IMR-90 (cell line): ENCODE results near the gene PFN1. TPM values are rescaled to one million over a fixed set of nuclear protein-coding genes. Genes with fewer than 3 reads are reported as not detected.
A peak's percentile ranks its signal among the peaks of the same experiment; 100 is the strongest.

Experiments
- ATAC-seq: fragments of 200-7000 bp; cut with Tn5 transposase; 2 replicates; pipeline ENCODE4 v1.9.1; 2020; ENCODE audit warnings: low read depth, mild to moderate bottlenecking, moderate library complexity
- BruUV-seq: library from RNA; stranded (reverse); fragments of 400-500 nt; replicated peaks from 2 replicates; lab custom pipeline; 2021; lab: Mats Ljungman, UMichigan
- CTCF ChIA-PET: fragments of 300-600 bp; formaldehyde crosslinking; extraction: SDS; loops from one replicate; lab custom pipeline; 2021; ENCODE audit warnings: antibody characterized with exemption; lab: Yijun Ruan, JAX
- POLR2A ChIA-PET: fragments of 300-600 bp; sonication (Branson Sonifier 250); formaldehyde crosslinking; loops from one replicate; lab custom pipeline; 2022; ENCODE audit warnings: antibody characterized with exemption; ENCODE audit not compliant: unreplicated experiment; lab: Charles Lee
- DNase-seq: peaks from one replicate; pipeline ENCODE4 v3.0.0; 2013
- H2AFZ ChIP-seq: replicated peaks from 2 replicates; pipeline ENCODE3; 2013; ENCODE audit warnings: low read length, mild to moderate bottlenecking; ENCODE audit not compliant: poor library complexity
- H2AK5ac ChIP-seq: 2 replicates; pipeline ENCODE4 v1.6.1; 2013; ENCODE audit warnings: low read depth, low read length, inconsistent platforms
- H2AK9ac ChIP-seq: replicated peaks from 2 replicates; pipeline ENCODE3; 2013; ENCODE audit warnings: mild to moderate bottlenecking, low read depth, low read length, moderate library complexity; ENCODE audit not compliant: poor library complexity
- H2BK120ac ChIP-seq: 2 replicates; pipeline ENCODE4 v1.6.1; 2013; ENCODE audit warnings: low read depth, low read length, inconsistent platforms
- H2BK15ac ChIP-seq: 3 replicates; pipeline ENCODE4 v1.6.1; 2013; ENCODE audit warnings: low read depth, low read length, inconsistent platforms
- H2BK20ac ChIP-seq: 2 replicates; pipeline ENCODE4 v1.6.1; 2013; ENCODE audit warnings: low read depth, mild to moderate bottlenecking, inconsistent platforms, low read length, moderate library complexity
- H2BK5ac ChIP-seq: 2 replicates; pipeline ENCODE4 v1.6.1; 2013; ENCODE audit warnings: mild to moderate bottlenecking, low read depth, low read length, inconsistent platforms; ENCODE audit not compliant: poor library complexity, severe bottlenecking
- H3K14ac ChIP-seq: replicated peaks from 2 replicates; pipeline ENCODE4 v1.6.1; 2013; ENCODE audit warnings: low read depth, low read length, inconsistent platforms
- H3K18ac ChIP-seq: 2 replicates; pipeline ENCODE4 v1.6.1; 2013; ENCODE audit warnings: low read depth, low read length, control low read depth
- H3K23ac ChIP-seq: 2 replicates; pipeline ENCODE4 v1.6.1; 2013; ENCODE audit warnings: low read depth, low read length, inconsistent platforms
- H3K27ac ChIP-seq: 2 replicates; pipeline ENCODE4 v1.5.1; 2013; ENCODE audit warnings: mild to moderate bottlenecking, control low read depth, low read length; ENCODE audit not compliant: insufficient read depth
- H3K27me3 ChIP-seq: 2 replicates; pipeline ENCODE4 v1.6.1; 2013; ENCODE audit warnings: low read length; ENCODE audit not compliant: control insufficient read depth, insufficient read depth
- H3K36me3 ChIP-seq: 2 replicates; pipeline ENCODE4 v1.6.1; 2013; ENCODE audit warnings: low read length, mixed read lengths; ENCODE audit not compliant: control insufficient read depth, insufficient read depth
- H3K4ac ChIP-seq: 2 replicates; pipeline ENCODE4 v1.6.1; 2013; ENCODE audit warnings: low read depth, low read length, inconsistent platforms
- H3K4me1 ChIP-seq: 2 replicates; pipeline ENCODE4 v1.6.1; 2013; ENCODE audit warnings: low read length, mixed read lengths; ENCODE audit not compliant: control insufficient read depth, insufficient read depth
- H3K4me2 ChIP-seq: 2 replicates; pipeline ENCODE4 v1.6.1; 2013; ENCODE audit warnings: low read depth, mild to moderate bottlenecking, control low read depth, low read length, moderate library complexity
- H3K4me3 ChIP-seq: 2 replicates; pipeline ENCODE4 v1.5.1; 2013; ENCODE audit warnings: low read depth, mild to moderate bottlenecking, control low read depth, low read length, moderate library complexity; ENCODE audit not compliant: insufficient read depth
- H3K56ac ChIP-seq: 2 replicates; pipeline ENCODE4 v1.6.1; 2013; ENCODE audit warnings: low read length, inconsistent platforms; ENCODE audit not compliant: insufficient read depth; ENCODE audit errors: extremely low read depth
- H3K79me1 ChIP-seq, 2 experiments: 2 replicates each; pipeline ENCODE4 v1.6.1; 2013; ENCODE audit warnings: low read length in 2 of 2, inconsistent platforms in 1 of 2, low read depth in 1 of 2
- H3K9ac ChIP-seq: 2 replicates; pipeline ENCODE4 v1.6.1; 2013; ENCODE audit warnings: low read depth, low read length, control low read depth
- H3K9me1 ChIP-seq: 2 replicates; pipeline ENCODE4 v1.6.1; 2013; ENCODE audit warnings: low read length, inconsistent platforms; ENCODE audit not compliant: insufficient read depth
- H3K9me3 ChIP-seq: 2 replicates; pipeline ENCODE4 v1.6.1; 2013; ENCODE audit warnings: low read length; ENCODE audit not compliant: control insufficient read depth, insufficient read depth
- H4K20me1 ChIP-seq: 2 replicates; pipeline ENCODE4 v1.6.1; 2013; ENCODE audit warnings: low read length, inconsistent platforms; ENCODE audit not compliant: insufficient read depth
- H4K5ac ChIP-seq: 2 replicates; pipeline ENCODE4 v1.6.1; 2013; ENCODE audit warnings: mild to moderate bottlenecking, low read depth, low read length, control low read depth
- H4K8ac ChIP-seq, 2 experiments: 2 replicates each; pipeline ENCODE4 v1.6.1; 2013; ENCODE audit warnings: low read depth in 2 of 2, low read length in 2 of 2, control low read depth in 1 of 2, inconsistent platforms in 1 of 2
- H4K91ac ChIP-seq: 2 replicates; pipeline ENCODE4 v1.6.1; 2013; ENCODE audit warnings: low read depth, low read length, inconsistent platforms; ENCODE audit not compliant: insufficient read depth
- BHLHE40 ChIP-seq: fragments of 150-350 bp; IDR thresholded peaks from 2 replicates; pipeline ENCODE4 v1.6.1; 2016; ENCODE audit warnings: mild to moderate bottlenecking, low read depth, low read length
- CEBPB ChIP-seq: IDR thresholded peaks from 2 replicates; pipeline ENCODE4 v1.6.1; 2012; ENCODE audit warnings: low read depth, low read length, improper control_type of control experiment
- CHD1 ChIP-seq: IDR thresholded peaks from 2 replicates; pipeline ENCODE4 v1.6.1; 2012; ENCODE audit warnings: low read depth, low read length, improper control_type of control experiment
- CTCF ChIP-seq: conservative IDR thresholded peaks from 2 replicates; pipeline ENCODE4 v1.5.1; 2012; ENCODE audit warnings: mild to moderate bottlenecking, low read depth, low read length, improper control_type of control experiment
- ELK1 ChIP-seq: fragments of 150-350 bp; IDR thresholded peaks from 2 replicates; pipeline ENCODE4 v1.6.1; 2016; ENCODE audit warnings: low read depth, mild to moderate bottlenecking, low read length, moderate library complexity, borderline replicate concordance
- FOS ChIP-seq: fragments of 150-350 bp; IDR thresholded peaks from 2 replicates; pipeline ENCODE4 v1.6.1; 2016; ENCODE audit warnings: low read depth, low read length
- MAZ ChIP-seq: IDR thresholded peaks from 2 replicates; pipeline ENCODE4 v1.6.1; 2012; ENCODE audit warnings: low read depth, mild to moderate bottlenecking, low read length, improper control_type of control experiment, moderate library complexity, borderline replicate concordance
- MXI1 ChIP-seq: IDR thresholded peaks from 2 replicates; pipeline ENCODE4 v1.6.1; 2012; ENCODE audit warnings: low read depth, mild to moderate bottlenecking, low read length, moderate library complexity, borderline replicate concordance
- POLR2A ChIP-seq: IDR thresholded peaks from 2 replicates; pipeline ENCODE4 v1.6.1; 2012; ENCODE audit warnings: mild to moderate bottlenecking, low read depth, low read length
- RAD21 ChIP-seq: IDR thresholded peaks from 2 replicates; pipeline ENCODE4 v1.6.1; 2012; ENCODE audit warnings: low read length, improper control_type of control experiment
- RFX5 ChIP-seq: IDR thresholded peaks from 2 replicates; pipeline ENCODE4 v1.8.0; 2012; ENCODE audit warnings: low read depth, mild to moderate bottlenecking, low read length, moderate library complexity
- SMC3 ChIP-seq: fragments of 150-350 bp; IDR thresholded peaks from 2 replicates; pipeline ENCODE4 v1.6.1; 2016; ENCODE audit warnings: low read depth, mild to moderate bottlenecking, antibody characterized with exemption, low read length, moderate library complexity
- USF2 ChIP-seq: fragments of 150-350 bp; IDR thresholded peaks from 2 replicates; pipeline ENCODE4 v1.6.1; 2017; ENCODE audit warnings: mild to moderate bottlenecking, antibody characterized with exemption, low read length, low read depth
- WGBS, 2 experiments: methylation state at CpG; one replicate each; pipeline versions ENCODE4 v1.1.5 to v1.1.7; 2013; ENCODE audit warnings: missing lambda C conversion rate in 2 of 2; ENCODE audit not compliant: insufficient read length in 1 of 2; ENCODE audit errors: extremely low coverage in 2 of 2; 5-methylcytosine and 5-hydroxymethylcytosine counted together
- dilution Hi-C: fragments of 300-500 bp; cut with HindIII; formaldehyde crosslinking; loops from one replicate; pipeline ENCODE4 v1.14.3; 2018; ENCODE audit warnings: low sequenced_read_pairs; ENCODE audit not compliant: unreplicated experiment
- in situ Hi-C: fragments of 300-500 bp; cut with MboI; formaldehyde crosslinking; loops from 3 replicates; pipeline ENCODE4 v1.14.3; 2019; ENCODE audit warnings: low sequenced_read_pairs, inconsistent platforms, mixed read lengths
- intact Hi-C: fragments of 100-400 bp; cut with micrococcal nuclease; formaldehyde crosslinking; loops from 2 replicates; pipeline ENCODE4 v1.10.0; 2022
- polyA plus RNA-seq, 3 experiments: library from polyadenylated mRNA; depleted of rRNA; stranded (reverse); fragments of >200 nt; gene quantifications; 2 replicates each; pipeline ENCODE4 v1.2.3, GENCODE V29; 2012; ENCODE audit warnings: low replicate concordance in 1 of 3
- total RNA-seq: library from RNA; depleted of rRNA; stranded (reverse); fragments of >200 nt; gene quantifications from 2 replicates; pipeline ENCODE4 v1.2.3, GENCODE V29; 2012

The PFN1 gene
- total and polyA plus RNA-seq, 2 of the 4 experiments (the other 2 are of a cell fraction) = 348 to 1,671 TPM

- in situ Hi-C loops = no loop called here
- Histone ChIP-seq H3K23ac (peak within 1 kb of the TSS; percentile 95), H3K4me2 (peak within 1 kb of the TSS; percentile 91), H3K36me3 (peaks cover 8% of the 10 kb centered on the region), H2AK9ac (peak within 1 kb of the TSS; percentile 100), H3K9me1 (peaks cover 21% of the 10 kb centered on the region), H3K9ac (peak within 1 kb of the TSS; percentile 82), H4K8ac (peak within 1 kb of the TSS; percentile 93 to 97), H3K14ac (peak within 1 kb of the TSS; percentile 86), H4K5ac (peak within 1 kb of the TSS; percentile 68), H3K79me1 (peaks cover 17 to 54% of the 10 kb centered on the region in 2 experiments; a peak in 3 of 4 replicates), H3K4me1 (peaks cover 7% of the 10 kb centered on the region), H3K27me3 (no peaks in the 10 kb centered on the region), H2BK20ac (no peak within 1 kb of the TSS), H2AFZ (peak within 1 kb of the TSS; percentile 99), H4K20me1 (no peaks in the 10 kb centered on the region), H3K56ac (peak within 1 kb of the TSS; percentile 55), H2BK120ac (peak within 1 kb of the TSS; percentile 55; the same call in 1 of the 2 replicates), H2AK5ac (peak within 1 kb of the TSS; percentile 90), H3K27ac (peak within 1 kb of the TSS; percentile 72), H3K4ac (peak within 1 kb of the TSS; percentile 91), H2BK15ac (no peak within 1 kb of the TSS; the same call in 2 of the 3 replicates), H3K4me3 (peak within 1 kb of the TSS; percentile 72), H2BK5ac (peak within 1 kb of the TSS; percentile 84), H4K91ac (peak within 1 kb of the TSS; percentile 88), H3K9me3 (no peaks in the 10 kb centered on the region), H3K18ac (peak within 1 kb of the TSS; percentile 38)
- peak; percentile 94 for ATAC-seq
- peak; percentile 56 for DNase-seq
- 4% methylated on average over 28 of the region's 78 CpGs; no CpG with 5 or more reads in 1 of the 2 experiments for WGBS, 2 experiments
- dilution Hi-C loops = no loop called here
- BruUV-seq = no TSS peak
- ChIA-PET POLR2A (interaction anchor here (1.1 kb wide), 1 partner anchor 42 kb away, joined by 4 read pairs; no protein-coding TSS in a partner anchor), CTCF (interaction anchor here (1.0 to 2.1 kb wide), 3 partner anchors 10 to 19 kb away, joined by 3 to 11 read pairs (median 4); partner anchors contain the start of genes INCA1, KIF1C and SPAG7)
- intact Hi-C loops = loop anchor here (1.0 kb wide), 2 partner anchors 39 to 78 kb away; partner anchors contain the start of gene PFN1
- TF ChIP-seq POLR2A (no peak), CHD1 (no peak), RFX5 (no peak), MXI1 (no peak), RAD21 (peak; percentile 46), FOS (no peak), BHLHE40 (peak; percentile 23; the same call in 1 of the 2 replicates), CTCF (peak; percentile 71), MAZ (peak; percentile 52), SMC3 (peak; percentile 29; the same call in 1 of the 2 replicates), ELK1 (no peak), CEBPB (no peak), USF2 (peak; percentile 24; the same call in 1 of the 2 replicates)
These were observed 38.8 kb upstream of the PFN1 start, which contains the start of gene CAMTA2 for GRCh38 chr17:4986951-4987766. CAMTA2 (minus strand) TSS chr17:4987675; CDS start chr17:4986222, 1,453 bp downstream.
